GM19438 (cell line): Measurements from ENCODE around the gene RNF180.

Source experiments
- ATAC-seq: cut with Tn5 transposase; IDR thresholded peaks from one replicate; pipeline ENCODE4 v1.9.1; 2021; ENCODE audit warnings: low read depth; ENCODE audit not compliant: unreplicated experiment

The RNF180 gene

GRCh38 chr5:64165500-64166200 lies at the start of gene RNF180:
Gene RNF180, plus strand, starts transcription at chr5:64165843. Its CDS starts 34,965 bp downstream, at chr5:64200808.
- ATAC-seq, result no peak

- no peak for ATAC-seq
These were observed 40.1 kb upstream of the RNF180 start for GRCh38 chr5:64125521-64125920.

- ATAC-seq, result no peak
These were observed 39.4 kb upstream of the RNF180 start for GRCh38 chr5:64126202-64126741.

DNA sequence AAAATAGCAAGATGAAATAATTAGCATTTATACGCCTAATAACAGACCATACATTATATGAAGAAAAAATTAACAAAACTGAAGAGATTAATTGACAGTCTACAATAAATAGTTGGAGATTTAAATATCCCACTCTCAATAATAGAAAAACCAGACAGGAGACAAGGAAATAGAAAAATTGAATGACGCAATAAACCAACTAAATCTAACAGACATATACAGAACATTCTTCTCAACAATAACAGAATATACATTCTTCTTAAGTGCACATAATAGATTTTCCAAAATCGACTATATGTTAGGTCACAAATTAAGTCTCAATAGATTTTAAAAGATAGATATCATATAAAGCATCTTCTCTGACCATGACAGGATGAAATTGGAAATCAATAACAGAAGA lies 25.6 kb upstream of the RNF180 start:
- ATAC-seq, result no peak

- no peak for ATAC-seq
These were observed 21.0 kb upstream of the RNF180 start for GRCh38 chr5:64144425-64145215.

GRCh38 chr5:64145216-64145895 lies 20.3 kb upstream of the RNF180 start:
- no peak for ATAC-seq

DNA sequence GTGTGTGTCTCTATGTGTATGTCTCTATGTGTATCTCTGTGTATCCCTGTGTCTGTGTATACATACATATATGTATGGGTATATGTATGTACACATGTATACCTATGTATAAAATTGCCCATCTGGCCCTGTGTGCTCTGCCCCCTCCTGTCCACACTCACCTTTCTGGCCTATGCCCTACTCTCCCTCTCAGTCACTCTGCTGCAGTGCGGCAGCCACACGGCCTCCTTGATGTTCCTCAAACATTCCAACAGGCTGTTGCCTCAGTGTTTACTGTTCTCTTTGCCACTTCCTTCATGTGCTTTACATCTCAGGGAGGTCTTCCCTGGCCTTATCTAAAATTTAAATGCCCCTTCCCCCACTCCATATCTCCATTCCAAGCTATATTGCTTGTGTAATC lies 18.3 kb upstream of the RNF180 start:
- no peak for ATAC-seq

- no peak for ATAC-seq
These were observed 17.7 kb upstream of the RNF180 start for GRCh38 chr5:64147849-64148441.

DNA sequence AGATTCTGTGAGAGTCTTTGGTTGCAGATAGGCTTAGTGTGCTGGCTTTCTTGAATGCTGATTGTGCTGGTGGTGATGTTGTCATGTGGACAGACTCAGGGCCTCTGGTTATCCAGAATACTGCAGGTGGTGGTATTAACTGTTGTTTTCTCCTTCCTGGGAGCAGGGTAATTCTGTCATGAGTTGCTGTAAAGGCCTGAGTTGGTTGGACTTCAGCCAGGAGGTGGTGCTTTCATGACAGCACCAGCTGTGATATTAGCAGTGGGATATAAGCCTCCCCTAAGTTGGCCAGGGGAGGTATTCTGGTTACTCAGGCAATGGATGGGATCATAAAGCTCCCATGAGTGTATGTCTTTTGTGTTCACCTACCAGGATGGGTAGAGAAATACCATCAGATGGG lies 16.4 kb upstream of the RNF180 start:
- ATAC-seq, result no peak

- no peak for ATAC-seq
These were observed 15.7 kb upstream of the RNF180 start for GRCh38 chr5:64149857-64150521.

DNA sequence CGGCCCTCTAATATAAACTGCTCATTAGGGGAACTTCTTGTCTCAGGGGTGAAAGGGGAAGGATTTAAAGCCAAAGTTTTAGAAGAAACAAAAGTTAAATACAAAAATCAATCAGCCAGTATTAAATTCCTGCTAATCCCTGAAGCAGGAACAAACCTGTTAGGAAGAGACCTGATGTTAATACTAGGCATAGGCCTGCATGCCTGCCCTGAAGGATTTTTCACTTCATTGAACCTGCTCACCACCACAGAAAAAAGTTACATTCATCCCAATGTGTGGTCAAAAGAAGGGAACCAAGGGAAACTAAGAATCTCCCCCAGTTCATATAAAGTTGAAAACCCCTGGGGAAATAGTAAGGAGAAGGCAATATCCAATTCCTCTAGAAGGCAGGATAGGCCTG lies 9.4 kb upstream of the RNF180 start:
- ATAC-seq, result no peak

GRCh38 chr5:64158827-64159226 lies 6.8 kb upstream of the RNF180 start:
- ATAC-seq, result no peak

DNA sequence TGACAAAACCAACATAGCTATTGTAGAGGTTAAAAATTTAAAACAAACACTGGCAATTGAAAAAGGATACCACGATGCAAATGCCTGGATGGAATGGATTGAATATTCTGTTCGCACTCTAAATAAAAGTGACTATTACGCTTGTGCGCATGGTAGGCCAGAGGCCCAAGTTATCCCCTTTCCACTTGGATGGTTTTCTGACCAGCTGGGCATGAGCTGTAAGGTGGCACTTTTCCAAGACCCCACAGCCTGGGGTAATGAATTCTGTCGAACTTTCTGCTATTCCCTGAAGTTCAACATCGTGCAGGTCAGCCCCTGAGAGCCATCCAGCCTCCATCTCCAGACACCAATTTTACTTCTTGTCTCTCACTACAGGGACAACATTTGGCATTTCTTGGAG lies 5.4 kb upstream of the RNF180 start:
- no peak for ATAC-seq

DNA sequence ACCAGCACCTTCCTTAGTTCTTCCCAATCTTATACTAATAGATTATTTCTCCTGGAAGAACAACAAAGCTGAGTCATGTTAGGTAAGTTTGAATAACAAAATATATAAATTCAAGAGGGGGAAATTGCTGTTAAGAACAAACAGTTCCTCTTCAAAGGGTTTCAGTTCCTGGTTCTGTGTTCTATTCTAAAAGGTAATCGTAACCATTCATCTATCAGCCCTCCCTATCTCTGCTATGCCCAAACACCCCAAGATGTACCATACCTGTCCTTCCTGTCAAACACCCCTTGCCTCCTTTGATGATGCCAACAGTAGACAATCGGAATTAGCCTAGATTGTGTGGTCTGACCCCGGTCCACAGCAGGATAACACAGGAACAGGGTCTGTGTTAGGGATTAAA lies 4.2 kb upstream of the RNF180 start:
- no peak for ATAC-seq

DNA sequence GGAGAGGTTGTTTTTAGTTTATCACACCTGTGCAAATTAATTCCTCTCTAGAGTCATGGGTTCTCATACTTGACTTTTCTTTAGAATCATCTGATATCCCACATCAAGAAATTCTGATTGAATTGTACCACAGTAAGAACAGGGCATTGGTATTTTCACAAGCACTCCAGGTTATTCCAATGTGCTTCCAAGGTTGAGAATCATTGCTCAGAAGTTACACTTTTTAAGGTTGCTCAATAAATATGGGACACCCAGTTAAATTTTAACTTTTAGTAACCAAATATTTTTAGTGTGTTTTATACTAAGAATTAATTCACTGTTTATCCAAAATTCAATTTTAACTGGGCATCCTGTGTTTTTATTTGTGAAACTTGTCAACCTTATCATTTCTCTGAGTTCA lies 2.5 kb upstream of the RNF180 start:
- no peak for ATAC-seq

- no peak for ATAC-seq
These were observed 1.9 kb upstream of the RNF180 start for GRCh38 chr5:64163746-64164145.

DNA sequence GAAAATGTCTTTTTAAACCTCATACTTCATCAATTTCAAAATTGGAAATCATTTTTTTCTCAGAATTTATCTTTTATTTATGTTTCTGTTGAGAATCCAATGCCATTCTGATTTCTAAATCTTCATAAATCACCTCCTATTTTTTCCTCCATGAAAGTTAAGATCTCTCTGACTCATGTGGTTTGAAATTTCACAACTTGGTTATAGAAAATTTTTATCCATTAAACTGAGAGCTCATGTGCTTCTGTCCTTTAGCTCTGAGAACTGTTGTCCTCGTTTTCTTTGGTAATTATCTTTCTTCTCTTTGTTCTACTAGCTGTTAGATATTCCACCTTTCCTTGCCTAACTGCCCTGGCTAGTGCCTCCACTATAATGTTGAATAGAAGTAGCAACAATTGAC lies 1.5 kb upstream of the RNF180 start:
- ATAC-seq, result no peak

DNA sequence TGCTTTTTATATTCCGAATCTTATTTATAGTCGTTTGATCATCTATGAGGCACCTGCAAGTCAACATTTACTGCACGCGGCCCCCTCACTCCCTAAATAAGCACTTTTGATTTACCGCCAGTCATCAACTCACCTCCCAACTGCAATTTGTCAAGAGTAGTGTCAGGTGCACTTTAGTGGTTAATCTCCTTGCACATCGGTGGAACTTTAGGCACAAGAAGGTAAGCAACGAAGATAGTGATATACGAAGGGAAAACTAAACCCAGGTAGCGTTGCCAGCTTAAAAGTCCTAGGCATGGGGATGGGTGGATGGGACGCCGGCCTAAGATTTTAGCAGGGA lies 513 bp upstream of the RNF180 start:
- ATAC-seq, result no peak

DNA sequence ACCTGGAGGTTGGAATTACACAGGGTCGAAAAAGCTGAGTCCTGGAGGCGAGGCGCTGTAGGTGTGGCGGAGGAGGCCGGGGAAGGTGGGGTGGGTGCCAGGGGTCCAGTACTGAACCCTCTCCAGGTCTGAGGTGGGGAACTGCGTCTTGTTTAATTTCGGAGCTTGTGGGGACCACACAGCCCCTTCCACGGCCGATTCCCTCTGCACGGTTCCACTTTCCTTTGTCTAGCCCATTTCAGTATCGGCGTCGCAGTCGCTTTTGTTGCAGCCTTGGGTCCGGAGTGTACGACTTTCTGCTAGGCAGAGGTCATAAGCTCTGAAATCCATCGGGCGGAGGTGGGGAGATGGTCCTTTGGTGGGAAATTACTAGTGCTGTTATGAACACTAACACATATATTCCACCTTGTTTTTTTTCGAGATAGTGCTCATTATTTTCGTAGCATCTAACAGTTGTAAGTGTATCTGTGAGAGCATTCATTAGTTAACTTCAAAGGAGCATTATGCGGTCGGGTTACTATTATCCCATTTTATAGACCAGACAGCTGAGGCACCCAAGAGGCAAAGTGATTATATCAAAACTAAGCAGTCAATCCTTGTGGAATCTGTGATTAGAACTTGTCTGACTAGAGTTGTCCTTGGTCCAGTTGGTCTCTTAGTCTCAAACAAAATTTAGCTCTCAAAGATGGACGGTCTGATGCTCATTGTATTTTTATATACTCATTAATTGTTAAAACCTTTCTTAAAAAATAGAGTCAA lies 737 bp downstream of the RNF180 start:
- ATAC-seq, result no peak

- no peak for ATAC-seq
These were observed 10.7 kb downstream of the RNF180 start for GRCh38 chr5:64176301-64176700.
